K562 (cell line): Measurements from ENCODE around the gene YEATS2. TPM values are rescaled to one million over a fixed set of nuclear protein-coding genes. Genes with fewer than 3 reads are reported as not detected.
"Not testable (repeated sequence)": the region's sequence is repeated elsewhere in the genome, so short reads cannot be mapped to it uniquely, and the experiment has no call there.

Experiments
- ATAC-seq: fragments of 200-7000 bp; cut with Tn5 transposase; 3 replicates; pipeline ENCODE4 v1.9.1; 2020; ENCODE audit warnings: moderate library complexity
- BruUV-seq: library from RNA; stranded (reverse); fragments of 400-500 nt; replicated peaks from 2 replicates; lab custom pipeline; 2021; lab: Mats Ljungman, UMichigan
- CTCF ChIA-PET: fragments of 300-600 bp; formaldehyde crosslinking; extraction: SDS; loops from one replicate; lab custom pipeline; 2021; ENCODE audit warnings: low intra/inter-chr PET ratio; lab: Yijun Ruan, JAX
- POLR2A ChIA-PET: fragments of 300-600, 350-650 bp; sonication (Branson Sonifier 250); formaldehyde crosslinking; extraction: SDS; loops from one replicate; lab custom pipeline; 2021; ENCODE audit warnings: antibody characterized with exemption, inconsistent platforms; lab: Yijun Ruan, JAX
- DNase-seq, 4 experiments: peaks; one replicate each; pipeline versions ENCODE4 v3.0.0 to v3.0.0-alpha.2; 2011 to 2018; ENCODE audit warnings: low spot score in 3 of 4, mixed read lengths in 3 of 4; ENCODE audit errors: extremely low read depth in 1 of 4
- FAIRE-seq: peaks from 2 replicates; lab custom pipeline; 2011; peaks lifted over from hg19 to GRCh38; lab: Jason Lieb, UNC
- H2AFZ ChIP-seq: 2 replicates; pipeline ENCODE4 v1.6.0; 2011; ENCODE audit warnings: low read depth, low read length, control low read depth, inconsistent platforms
- H3K27ac ChIP-seq: fragments of 200-600 bp; 3 replicates; pipeline ENCODE4 v1.8.0; 2011; ENCODE audit warnings: low read depth, mild to moderate bottlenecking, control low read depth, inconsistent platforms, low read length, moderate library complexity, mixed read lengths; ENCODE audit errors: extremely low read depth
- H3K27me3 ChIP-seq, 2 experiments: fragments of 300-600 bp in 1 of 2; 2 replicates in 1 of 2; 3 replicates in 1 of 2; pipeline versions ENCODE4 v1.6.0 to v1.8.0; 2011; ENCODE audit warnings: inconsistent platforms in 2 of 2, low read length in 2 of 2, mild to moderate bottlenecking in 1 of 2, mixed read lengths in 1 of 2, moderate library complexity in 1 of 2; ENCODE audit not compliant: control insufficient read depth in 2 of 2, insufficient read depth in 2 of 2
- H3K36me3 ChIP-seq: fragments of 300-600 bp; 3 replicates; pipeline ENCODE4 v1.8.0; 2011; ENCODE audit warnings: mild to moderate bottlenecking, low read length, inconsistent platforms; ENCODE audit not compliant: control insufficient read depth, insufficient read depth
- H3K4me1 ChIP-seq, 2 experiments: fragments of 200-600 bp in 1 of 2; replicated peaks in 1 of 2; 2 replicates in 1 of 2; 3 replicates in 1 of 2; pipeline versions ENCODE4 v1.5.1 to v1.8.0; 2011; ENCODE audit warnings: inconsistent platforms in 2 of 2, low read length in 2 of 2, mild to moderate bottlenecking in 1 of 2, mixed read lengths in 1 of 2, moderate library complexity in 1 of 2; ENCODE audit not compliant: control insufficient read depth in 2 of 2, insufficient read depth in 2 of 2
- H3K4me2 ChIP-seq: 2 replicates; pipeline ENCODE4 v1.6.1; 2011; ENCODE audit warnings: low read length, control low read depth, inconsistent platforms, mixed read lengths; ENCODE audit not compliant: insufficient read depth
- H3K4me3 ChIP-seq: fragments of 200-600 bp; sonication (generic), shearing (Covaris generic); 2 replicates; pipeline ENCODE4 v1.5.1; 2016; ENCODE audit warnings: control low read depth, inconsistent platforms
- H3K79me2 ChIP-seq: fragments of 200-600 bp; 3 replicates; pipeline ENCODE4 v1.8.0; 2011; ENCODE audit warnings: low read length, inconsistent platforms; ENCODE audit not compliant: control insufficient read depth, insufficient read depth
- H3K9ac ChIP-seq, 2 experiments: 2 replicates each; pipeline versions ENCODE4 v1.6.0 to v1.6.1; 2011; ENCODE audit warnings: low read depth in 2 of 2, low read length in 2 of 2, control low read depth in 1 of 2, inconsistent platforms in 1 of 2, mild to moderate bottlenecking in 1 of 2, mixed read lengths in 1 of 2; ENCODE audit not compliant: insufficient read depth in 1 of 2
- H3K9me1 ChIP-seq: one replicate; pipeline ENCODE4 v1.6.0; 2011; ENCODE audit warnings: inconsistent platforms, mild to moderate bottlenecking, low read length, moderate library complexity; ENCODE audit not compliant: control insufficient read depth, insufficient read depth
- H3K9me3 ChIP-seq: replicated peaks from 2 replicates; pipeline ENCODE4 v1.5.1; 2011; ENCODE audit warnings: low read depth, low read length, inconsistent platforms; ENCODE audit not compliant: control insufficient read depth, insufficient read depth
- H4K20me1 ChIP-seq: replicated peaks from 2 replicates; pipeline ENCODE4 v1.6.1; 2011; ENCODE audit warnings: low read length, inconsistent platforms, mixed read lengths; ENCODE audit not compliant: control insufficient read depth, insufficient read depth
- WGBS: fragments of 100-300 bp; shearing (Covaris generic); methylation state at CpG from one replicate; pipeline ENCODE4 v1.1.6; 2016; ENCODE audit warnings: low coverage, mixed read lengths; ENCODE audit not compliant: insufficient coverage; ENCODE audit errors: missing lambda C conversion rate; 5-methylcytosine and 5-hydroxymethylcytosine counted together
- in situ Hi-C: fragments of 300-500 bp; cut with MboI; formaldehyde crosslinking; loops from 4 replicates; pipeline ENCODE4 v1.15.0; 2018; ENCODE audit warnings: inconsistent platforms, mixed read lengths
- intact Hi-C: fragments of 100-400 bp; cut with micrococcal nuclease; formaldehyde crosslinking; loops from 2 replicates; pipeline ENCODE4 v1.14.2; 2022
- polyA plus RNA-seq, 8 experiments: library from polyadenylated mRNA; depleted of rRNA in 4 of 8; stranded (reverse) in 5 of 8; unstranded in 3 of 8; fragments of >200 nt; fragmentation: Nextera tagmentation in 2 of 8; fragmentation: Illumina TruSeq in 1 of 8; extraction: Ambion mirVana in 2 of 8; extraction: Trizol in 1 of 8; gene quantifications; 2 replicates each; pipeline versions ENCODE4 v1.2.1 to v1.2.3, GENCODE V29; 2011 to 2014; ENCODE audit warnings: inconsistent platforms in 1 of 8, missing spikeins in 1 of 8
- total RNA-seq, 7 experiments: library from RNA; depleted of rRNA in 6 of 7; stranded (reverse); fragments of >200 nt in 6 of 7; fragmentation: Illumina TruSeq in 2 of 7; extraction: Trizol in 2 of 7; gene quantifications; 2 replicates each; pipeline versions ENCODE4 v1.2.1 to v1.2.3, GENCODE V29; 2011 to 2021; ENCODE audit warnings: low replicate concordance in 1 of 7
- TF ChIP-seq, protein P1 (sequence below), 2 experiments: fragments of 450-650 bp; IDR thresholded peaks; 2 replicates each; pipeline ENCODE4 v1.6.1; 2018; ENCODE audit warnings: mild to moderate bottlenecking in 2 of 2, low read depth in 1 of 2; ENCODE audit not compliant: partially characterized antibody in 2 of 2

Gene YEATS2
- total and polyA plus RNA-seq, 9 of the 15 experiments (the other 6 are each of a cell fraction or from before 2014, with no cell fraction given) = 1.8 to 35.2 (median 19.0) TPM

DNA sequence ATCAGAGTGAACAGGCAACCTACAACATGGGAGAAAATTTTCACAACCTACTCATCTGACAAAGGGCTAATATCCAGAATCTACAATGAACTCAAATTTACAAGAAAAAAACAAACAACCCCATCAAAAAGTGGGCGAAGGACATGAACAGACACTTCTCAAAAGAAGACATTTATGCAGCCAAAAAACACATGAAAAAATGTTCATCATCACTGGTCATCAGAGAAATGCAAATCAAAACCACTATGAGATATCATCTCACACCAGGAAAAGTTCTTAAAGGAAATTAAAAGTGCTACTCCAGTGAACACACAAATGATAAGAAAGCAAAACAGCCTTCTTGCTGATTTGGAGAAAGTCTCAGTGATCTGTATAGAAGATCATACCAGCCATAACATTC lies 42.6 kb downstream of the YEATS2 start:
- POLR2A ChIA-PET, BruUV-seq, ATAC-seq, H4K20me1 ChIP-seq, CTCF ChIA-PET, H3K4me2 ChIP-seq, DNase-seq, H2AFZ ChIP-seq, H3K4me1 ChIP-seq, H3K9me3 ChIP-seq, intact Hi-C loops, H3K9ac ChIP-seq, H3K4me3 ChIP-seq, H3K79me2 ChIP-seq, H3K27ac ChIP-seq, in situ Hi-C loops, H3K27me3 ChIP-seq, FAIRE-seq, H3K9me1 ChIP-seq: not testable (repeated sequence)
- WGBS = no CpG with 5 or more reads among the region's 1 CpG
- H3K36me3 ChIP-seq = peaks cover 32% of the 10 kb centered on the region; the same call in 2 of the 3 replicates
- TF ChIP-seq, protein P1, sequence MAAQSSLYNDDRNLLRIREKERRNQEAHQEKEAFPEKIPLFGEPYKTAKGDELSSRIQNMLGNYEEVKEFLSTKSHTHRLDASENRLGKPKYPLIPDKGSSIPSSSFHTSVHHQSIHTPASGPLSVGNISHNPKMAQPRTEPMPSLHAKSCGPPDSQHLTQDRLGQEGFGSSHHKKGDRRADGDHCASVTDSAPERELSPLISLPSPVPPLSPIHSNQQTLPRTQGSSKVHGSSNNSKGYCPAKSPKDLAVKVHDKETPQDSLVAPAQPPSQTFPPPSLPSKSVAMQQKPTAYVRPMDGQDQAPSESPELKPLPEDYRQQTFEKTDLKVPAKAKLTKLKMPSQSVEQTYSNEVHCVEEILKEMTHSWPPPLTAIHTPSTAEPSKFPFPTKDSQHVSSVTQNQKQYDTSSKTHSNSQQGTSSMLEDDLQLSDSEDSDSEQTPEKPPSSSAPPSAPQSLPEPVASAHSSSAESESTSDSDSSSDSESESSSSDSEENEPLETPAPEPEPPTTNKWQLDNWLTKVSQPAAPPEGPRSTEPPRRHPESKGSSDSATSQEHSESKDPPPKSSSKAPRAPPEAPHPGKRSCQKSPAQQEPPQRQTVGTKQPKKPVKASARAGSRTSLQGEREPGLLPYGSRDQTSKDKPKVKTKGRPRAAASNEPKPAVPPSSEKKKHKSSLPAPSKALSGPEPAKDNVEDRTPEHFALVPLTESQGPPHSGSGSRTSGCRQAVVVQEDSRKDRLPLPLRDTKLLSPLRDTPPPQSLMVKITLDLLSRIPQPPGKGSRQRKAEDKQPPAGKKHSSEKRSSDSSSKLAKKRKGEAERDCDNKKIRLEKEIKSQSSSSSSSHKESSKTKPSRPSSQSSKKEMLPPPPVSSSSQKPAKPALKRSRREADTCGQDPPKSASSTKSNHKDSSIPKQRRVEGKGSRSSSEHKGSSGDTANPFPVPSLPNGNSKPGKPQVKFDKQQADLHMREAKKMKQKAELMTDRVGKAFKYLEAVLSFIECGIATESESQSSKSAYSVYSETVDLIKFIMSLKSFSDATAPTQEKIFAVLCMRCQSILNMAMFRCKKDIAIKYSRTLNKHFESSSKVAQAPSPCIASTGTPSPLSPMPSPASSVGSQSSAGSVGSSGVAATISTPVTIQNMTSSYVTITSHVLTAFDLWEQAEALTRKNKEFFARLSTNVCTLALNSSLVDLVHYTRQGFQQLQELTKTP (IDR thresholded peaks at IDR 0.05; ENCODE audit: low read depth in 1 of 2, partially characterized antibody in 2 of 2) = peak in 1 of 2 experiments; percentile 94
